GM12872 (cell line): ENCODE results near the gene ARAP2.

ENCODE experiments used
- TF ChIP-seq, protein P1 (sequence below): IDR thresholded peaks from 3 replicates; pipeline ENCODE4 v1.5.1; 2011; ENCODE audit warnings: low read depth, mild to moderate bottlenecking, low read length, moderate library complexity; ENCODE audit not compliant: insufficient read depth

ARAP2 gene

DNA sequence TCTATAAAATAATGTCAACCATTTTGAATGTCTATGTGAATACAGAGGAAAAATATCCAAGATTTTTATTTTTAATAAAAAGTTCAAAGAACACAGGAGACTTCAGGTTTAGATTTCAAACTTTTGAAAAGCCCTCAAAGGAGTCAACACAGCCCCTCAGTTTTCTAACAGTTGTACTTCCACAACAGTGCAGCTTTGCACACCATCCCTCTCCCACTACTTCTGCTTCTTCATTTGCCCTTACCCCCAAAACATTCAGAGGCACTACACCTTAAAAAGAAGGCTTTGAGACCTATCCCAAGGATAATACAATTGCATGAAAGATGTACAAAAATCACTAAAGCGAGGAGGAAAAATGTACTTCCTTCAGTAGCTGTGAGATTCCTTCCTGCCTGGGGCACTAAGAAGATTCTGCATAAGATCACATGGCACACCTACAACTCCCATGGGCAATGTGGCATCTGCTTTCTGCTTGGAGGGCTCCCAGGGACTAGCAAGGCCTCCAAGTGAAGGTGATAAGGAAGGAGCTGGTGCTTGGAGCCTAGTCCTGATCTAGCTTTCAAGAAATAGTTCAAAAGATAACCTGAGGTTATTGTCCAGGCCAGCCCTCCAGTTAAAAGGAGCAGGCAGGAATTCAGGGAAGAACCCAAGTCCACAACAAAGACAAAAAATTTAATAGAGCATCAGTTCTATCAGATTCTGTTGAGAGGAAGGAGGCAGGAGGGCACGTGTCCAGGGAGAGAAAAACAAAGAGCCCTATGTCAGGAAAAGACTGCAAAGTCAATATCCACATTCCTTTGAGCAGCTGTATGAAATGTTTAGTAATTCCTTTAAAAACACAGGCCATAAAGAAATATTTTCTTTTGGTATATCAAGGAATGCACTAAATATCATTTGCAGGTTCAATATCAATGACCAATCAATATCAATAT lies 19.1 kb downstream of the ARAP2 start:
- TF ChIP-seq, protein P1, sequence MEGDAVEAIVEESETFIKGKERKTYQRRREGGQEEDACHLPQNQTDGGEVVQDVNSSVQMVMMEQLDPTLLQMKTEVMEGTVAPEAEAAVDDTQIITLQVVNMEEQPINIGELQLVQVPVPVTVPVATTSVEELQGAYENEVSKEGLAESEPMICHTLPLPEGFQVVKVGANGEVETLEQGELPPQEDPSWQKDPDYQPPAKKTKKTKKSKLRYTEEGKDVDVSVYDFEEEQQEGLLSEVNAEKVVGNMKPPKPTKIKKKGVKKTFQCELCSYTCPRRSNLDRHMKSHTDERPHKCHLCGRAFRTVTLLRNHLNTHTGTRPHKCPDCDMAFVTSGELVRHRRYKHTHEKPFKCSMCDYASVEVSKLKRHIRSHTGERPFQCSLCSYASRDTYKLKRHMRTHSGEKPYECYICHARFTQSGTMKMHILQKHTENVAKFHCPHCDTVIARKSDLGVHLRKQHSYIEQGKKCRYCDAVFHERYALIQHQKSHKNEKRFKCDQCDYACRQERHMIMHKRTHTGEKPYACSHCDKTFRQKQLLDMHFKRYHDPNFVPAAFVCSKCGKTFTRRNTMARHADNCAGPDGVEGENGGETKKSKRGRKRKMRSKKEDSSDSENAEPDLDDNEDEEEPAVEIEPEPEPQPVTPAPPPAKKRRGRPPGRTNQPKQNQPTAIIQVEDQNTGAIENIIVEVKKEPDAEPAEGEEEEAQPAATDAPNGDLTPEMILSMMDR, result no peak

DNA sequence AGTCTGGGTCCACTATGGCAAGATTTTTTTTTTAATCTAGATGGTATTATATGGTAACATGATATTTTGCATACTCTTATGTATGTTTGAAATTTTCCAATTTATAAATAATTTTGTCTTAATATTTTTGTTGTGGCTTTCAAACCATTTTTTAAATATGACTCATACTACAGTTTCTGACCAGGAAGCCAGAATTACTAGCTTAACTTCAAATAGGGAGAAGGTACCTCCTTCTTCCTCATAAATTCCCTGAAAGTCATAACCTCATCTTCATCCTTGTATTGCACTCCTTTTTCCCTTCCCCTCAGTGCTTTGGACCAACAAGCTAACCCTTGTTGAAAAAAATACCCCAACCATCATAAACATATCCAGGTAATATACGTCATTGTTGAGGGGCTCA lies 21.6 kb downstream of the ARAP2 start:
- TF ChIP-seq, protein P1, result no peak

DNA sequence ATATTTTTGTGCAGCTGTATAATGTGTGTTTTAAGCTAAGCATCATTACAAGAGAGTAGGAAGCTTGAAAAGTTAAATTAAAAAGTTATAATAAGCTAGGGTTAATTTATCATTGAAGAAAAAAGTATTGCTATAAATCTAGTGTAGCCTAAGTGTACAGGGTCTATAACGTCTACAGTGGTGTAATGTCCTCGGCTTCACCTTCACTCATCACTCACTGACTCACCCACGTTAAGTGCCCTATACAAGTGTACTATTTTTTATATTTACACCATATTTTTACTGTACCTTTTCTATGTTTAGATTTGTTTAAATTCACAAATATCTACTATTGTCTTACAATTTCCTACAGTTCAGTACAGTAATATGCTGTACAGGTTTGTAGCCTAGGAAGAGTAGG lies 23.5 kb downstream of the ARAP2 start:
- TF ChIP-seq, protein P1, result no peak

DNA sequence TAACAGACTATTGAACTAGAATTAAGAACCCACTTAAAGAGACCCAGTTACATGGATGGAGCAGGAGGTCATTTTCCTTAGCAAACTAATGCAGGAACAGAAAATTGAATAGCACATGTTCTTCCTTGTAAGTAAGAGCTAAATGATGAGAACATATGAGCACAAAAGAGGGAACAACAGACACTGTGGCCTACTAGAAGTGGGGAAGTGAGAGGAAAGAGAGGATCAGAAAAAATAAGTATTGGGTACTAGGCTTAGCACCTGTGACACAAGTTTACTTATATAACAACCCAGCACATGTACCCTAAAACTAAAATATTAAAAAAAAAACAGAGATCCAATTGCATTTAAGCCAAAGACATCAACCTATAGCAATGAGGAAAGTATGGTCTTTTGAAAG lies 26.2 kb downstream of the ARAP2 start:
- TF ChIP-seq, protein P1, result no peak

GRCh38 chr4:36215627-36216026 lies 28.7 kb downstream of the ARAP2 start:
- TF ChIP-seq, protein P1, result no peak

DNA sequence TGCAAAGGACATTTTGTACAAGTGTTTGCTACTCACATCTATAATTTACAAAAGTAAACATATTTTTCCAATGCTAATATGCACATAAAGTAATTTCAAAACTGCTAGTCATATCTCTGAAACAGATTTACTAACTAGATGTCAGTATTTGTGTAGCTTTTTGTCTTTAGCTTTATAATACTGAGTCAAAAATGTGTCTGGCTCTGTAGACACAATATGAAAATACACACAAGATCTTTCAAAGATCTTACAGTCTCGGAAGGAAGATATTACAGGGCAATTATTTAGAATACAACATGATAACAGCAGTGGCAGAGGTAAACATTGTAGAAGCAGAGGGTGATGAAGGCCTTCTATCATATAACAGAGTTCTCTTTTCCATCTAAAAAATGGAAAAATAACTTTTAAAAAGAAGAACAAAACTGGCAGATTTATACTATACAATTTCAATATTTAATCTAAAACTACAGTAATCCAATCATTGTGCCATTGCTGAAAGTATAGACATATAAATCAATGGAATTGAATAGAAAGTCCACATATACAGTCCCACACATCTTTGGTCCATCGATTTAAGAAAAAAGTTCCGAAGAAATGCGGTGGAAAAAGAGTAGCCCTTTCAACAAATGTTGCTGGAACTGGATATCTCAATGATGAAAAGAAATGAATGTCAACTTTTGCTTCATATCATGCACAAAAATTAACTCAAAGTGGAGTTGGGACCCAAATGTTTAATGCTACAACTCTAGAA lies 29.4 kb downstream of the ARAP2 start:
- TF ChIP-seq, protein P1, result no peak

GRCh38 chr4:36213977-36214376 lies 30.3 kb downstream of the ARAP2 start:
- TF ChIP-seq, protein P1, result no peak
